Stomach (tissue), 9 donors: ENCODE results near the gene PSMD13. TPM values are rescaled to one million over a fixed set of nuclear protein-coding genes. Genes with fewer than 3 reads are reported as not detected.

ENCODE experiments used
- DNase-seq, 2 donors: peaks; one replicate each; pipeline versions ENCODE4 v3.0.0 to v3.0.0-alpha.2; 2013 to 2019
- H3K27ac ChIP-seq, 5 donors: fragments of 200-600 bp in 4 of 5; sonication (generic) in 4 of 5; one replicate each; pipeline ENCODE4 v1.5.1; 2013 to 2019; ENCODE audit warnings: mild to moderate bottlenecking in 1 of 5, moderate library complexity in 1 of 5
- H3K27me3 ChIP-seq, 3 donors: fragments of 200-600 bp; sonication (generic); one replicate each; pipeline ENCODE4 v1.5.1; 2017 to 2019; ENCODE audit warnings: mixed run types in 1 of 3
- H3K36me3 ChIP-seq, 4 donors: fragments of 200-600 bp; sonication (generic); 1 replicate in 3 of 4; 2 replicates in 1 of 4; pipeline ENCODE4 v1.5.1; 2016 to 2019
- H3K4me1 ChIP-seq, 4 donors: fragments of 200-600 bp; sonication (generic); one replicate each; pipeline ENCODE4 v1.5.1; 2016 to 2019
- H3K4me3 ChIP-seq, 4 donors: fragments of 200-600 bp; sonication (generic) in 3 of 4; one replicate each; pipeline ENCODE4 v1.5.1; 2016 to 2019; ENCODE audit warnings: mild to moderate bottlenecking in 1 of 4
- H3K9me3 ChIP-seq, 4 donors: fragments of 200-600 bp; sonication (generic); one replicate each; pipeline ENCODE4 v1.5.1; 2016 to 2019
- EP300 ChIP-seq: sonication (generic); formaldehyde crosslinking; IDR thresholded peaks from one replicate; pipeline ENCODE4 v1.6.1; 2017; ENCODE audit warnings: antibody characterized with exemption
- POLR2A ChIP-seq, 4 donors: fragments of 450-650 bp; IDR thresholded peaks; one replicate each; pipeline ENCODE4 v1.6.1; 2016; ENCODE audit warnings: antibody characterized with exemption in 4 of 4, control low read depth in 2 of 4, mild to moderate bottlenecking in 1 of 4, moderate library complexity in 1 of 4
- POLR2AphosphoS5 ChIP-seq, 3 donors: sonication (generic); formaldehyde crosslinking; IDR thresholded peaks; one replicate each; pipeline ENCODE4 v1.6.1; 2016; ENCODE audit warnings: antibody characterized with exemption in 3 of 3
- WGBS, 5 donors: extraction: QIAGEN DNeasy Blood & Tissue Kit in 3 of 5; methylation state at CpG; one replicate each; pipeline versions ENCODE4 v1.1.5 to v1.1.7; 2013 to 2018; 5-methylcytosine and 5-hydroxymethylcytosine counted together
- intact Hi-C: fragments of 100-400 bp; cut with DNase I; formaldehyde crosslinking; loops from one replicate; pipeline ENCODE4 v1.15.1; 2023; ENCODE audit warnings: low total_unique reads
- polyA plus RNA-seq, 3 donors: library from polyadenylated mRNA; stranded (reverse); fragments of 200-250 nt; gene quantifications; one replicate each; pipeline ENCODE4 v1.2.3, GENCODE V29; 2013
- total RNA-seq, 5 donors: library from RNA; depleted of rRNA; stranded (reverse); fragments of >200 nt; gene quantifications; one replicate each; pipeline versions ENCODE4 v1.1.0 to v1.2.3, GENCODE V29; 2014 to 2016
- TF ChIP-seq, protein P1 (sequence below), 7 experiments: fragments of 450-650 bp in 4 of 7; fragments of 200-600 bp in 3 of 7; sonication (generic) in 3 of 7; IDR thresholded peaks; one replicate each; pipeline ENCODE4 v1.5.1; 2016 to 2019; ENCODE audit warnings: antibody characterized with exemption in 7 of 7, control low read depth in 2 of 7, mild to moderate bottlenecking in 1 of 7
- donor health status: healthy with polysubstance abuse.
- donor health status: Bipolar disorder and iron deficiency.
- donor health status: healthy.

PSMD13 gene
- total and polyA plus RNA-seq, 8 donors: 36.2 to 132 (median 111) TPM

DNA sequence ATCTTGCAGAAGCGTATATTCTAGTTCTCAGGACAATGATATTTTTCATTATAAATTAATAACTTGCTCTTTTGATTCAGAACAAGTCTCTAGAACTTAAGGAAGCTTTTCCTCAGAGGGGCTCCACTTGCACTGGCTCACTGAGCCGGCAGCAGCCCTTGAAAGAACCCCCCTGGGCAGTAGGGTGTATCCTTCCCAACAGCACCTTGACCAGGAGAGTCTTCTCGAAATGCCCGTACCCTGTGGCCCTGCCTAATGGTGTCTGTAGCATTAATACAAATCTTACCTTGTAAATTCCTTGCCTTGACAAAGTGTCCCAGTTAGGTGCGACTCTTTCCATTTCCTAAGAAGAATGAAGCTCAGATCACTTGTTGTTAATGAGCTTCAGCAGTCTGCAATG is 13.5 kb downstream of the PSMD13 start:
- H3K36me3 ChIP-seq: peaks cover 59 to 87% (median 86%) of the 10 kb centered on the region in 4 donors
- intact Hi-C loops: no loop called here

GRCh38 chr11:250740-251299 is 14.0 kb downstream of the PSMD13 start:
- Histone ChIP-seq H3K9me3 (no peaks in the 10 kb centered on the region), H3K4me1 (peaks cover 0 to 6% (median 0%) of the 10 kb centered on the region in 4 donors), H3K4me3 (no peak overlapping the region), H3K27me3 (no peaks in the 10 kb centered on the region), H3K36me3 (peaks cover 53 to 82% (median 81%) of the 10 kb centered on the region in 4 donors), H3K27ac (no peak overlapping the region)
- WGBS, 5 donors: 78 to 82% (median 80%) methylated on average over 10 of the region's 10 CpGs
- peak; percentile 65 to 80 for DNase-seq
- TF ChIP-seq, protein P1, sequence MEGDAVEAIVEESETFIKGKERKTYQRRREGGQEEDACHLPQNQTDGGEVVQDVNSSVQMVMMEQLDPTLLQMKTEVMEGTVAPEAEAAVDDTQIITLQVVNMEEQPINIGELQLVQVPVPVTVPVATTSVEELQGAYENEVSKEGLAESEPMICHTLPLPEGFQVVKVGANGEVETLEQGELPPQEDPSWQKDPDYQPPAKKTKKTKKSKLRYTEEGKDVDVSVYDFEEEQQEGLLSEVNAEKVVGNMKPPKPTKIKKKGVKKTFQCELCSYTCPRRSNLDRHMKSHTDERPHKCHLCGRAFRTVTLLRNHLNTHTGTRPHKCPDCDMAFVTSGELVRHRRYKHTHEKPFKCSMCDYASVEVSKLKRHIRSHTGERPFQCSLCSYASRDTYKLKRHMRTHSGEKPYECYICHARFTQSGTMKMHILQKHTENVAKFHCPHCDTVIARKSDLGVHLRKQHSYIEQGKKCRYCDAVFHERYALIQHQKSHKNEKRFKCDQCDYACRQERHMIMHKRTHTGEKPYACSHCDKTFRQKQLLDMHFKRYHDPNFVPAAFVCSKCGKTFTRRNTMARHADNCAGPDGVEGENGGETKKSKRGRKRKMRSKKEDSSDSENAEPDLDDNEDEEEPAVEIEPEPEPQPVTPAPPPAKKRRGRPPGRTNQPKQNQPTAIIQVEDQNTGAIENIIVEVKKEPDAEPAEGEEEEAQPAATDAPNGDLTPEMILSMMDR (IDR thresholded peaks at IDR 0.05): peak in 4 of 7 experiments; percentile 14 to 66 (median 40)
- TF ChIP-seq EP300 (no peak), POLR2A (IDR thresholded peaks at IDR 0.05) (no peak), POLR2AphosphoS5 (IDR thresholded peaks at IDR 0.05) (no peak)
- intact Hi-C loops: no loop called here

More for the DNA sequence above, 13.5 kb downstream of the PSMD13 start:
- TF ChIP-seq POLR2AphosphoS5 (IDR thresholded peaks at IDR 0.05): no peak
- TF ChIP-seq, protein P1 (IDR thresholded peaks at IDR 0.05): no peak
- no peak for TF ChIP-seq EP300
- no peak for TF ChIP-seq POLR2A (IDR thresholded peaks at IDR 0.05)
- Histone ChIP-seq H3K9me3 (no peaks in the 10 kb centered on the region), H3K27ac (no peak overlapping the region), H3K27me3 (no peaks in the 10 kb centered on the region), H3K4me3 (no peak overlapping the region), H3K4me1 (peaks cover 0 to 6% (median 0%) of the 10 kb centered on the region in 4 donors)
- 85 to 92% (median 87%) methylated on average over 5 of the region's 5 CpGs for WGBS, 5 donors
- no peak for DNase-seq

- no peaks in the 10 kb centered on the region for H3K9me3 ChIP-seq
- H3K36me3 ChIP-seq: peaks cover 46 to 75% (median 74%) of the 10 kb centered on the region in 4 donors
- no peak overlapping the region for H3K4me3 ChIP-seq
- H3K27ac ChIP-seq: no peak overlapping the region
- DNase-seq: no peak
- WGBS, 5 donors: 74 to 85% (median 78%) methylated on average over 10 of the region's 10 CpGs
- TF ChIP-seq, protein P1 (IDR thresholded peaks at IDR 0.05): no peak
- no peak for TF ChIP-seq POLR2A (IDR thresholded peaks at IDR 0.05)
- TF ChIP-seq EP300: no peak
- no peak for TF ChIP-seq POLR2AphosphoS5 (IDR thresholded peaks at IDR 0.05)
- H3K27me3 ChIP-seq: no peaks in the 10 kb centered on the region
- intact Hi-C loops: no loop called here
- peaks cover 0 to 6% (median 0%) of the 10 kb centered on the region in 4 donors for H3K4me1 ChIP-seq
These were observed 14.8 kb downstream of the PSMD13 start for GRCh38 chr11:251550-251949.

- no peaks in the 10 kb centered on the region for H3K9me3 ChIP-seq
- intact Hi-C loops: no loop called here
- peaks cover 0 to 6% (median 0%) of the 10 kb centered on the region in 4 donors for H3K4me1 ChIP-seq
- no peak overlapping the region for H3K27ac ChIP-seq
- 85 to 95% (median 92%) methylated on average over 8 of the region's 8 CpGs for WGBS, 5 donors
- no peak for DNase-seq
- TF ChIP-seq POLR2AphosphoS5 (IDR thresholded peaks at IDR 0.05): no peak
- no peak for TF ChIP-seq POLR2A (IDR thresholded peaks at IDR 0.05)
- TF ChIP-seq, protein P1 (IDR thresholded peaks at IDR 0.05): no peak
- no peak for TF ChIP-seq EP300
- no peak overlapping the region for H3K4me3 ChIP-seq
- no peaks in the 10 kb centered on the region for H3K27me3 ChIP-seq
- H3K36me3 ChIP-seq: peaks cover 35 to 63% (median 62%) of the 10 kb centered on the region in 4 donors
These were observed 15.9 kb downstream of the PSMD13 start for GRCh38 chr11:252666-253065.
